Fibroblast of skin of back (primary cell): ENCODE results near the gene CNTNAP2.
A peak's percentile ranks its signal among the peaks of the same experiment; 100 is the strongest.

Source experiments
- DNase-seq: peaks from one replicate; pipeline ENCODE4 v3.0.0-alpha.2; 2013

Gene CNTNAP2

GRCh38 chr7:148241700-148242293 lies 2125.2 kb downstream of the CNTNAP2 start:
- no peak for DNase-seq

GRCh38 chr7:148242294-148242821 lies 2125.8 kb downstream of the CNTNAP2 start:
- DNase-seq: peak; percentile 48

DNA sequence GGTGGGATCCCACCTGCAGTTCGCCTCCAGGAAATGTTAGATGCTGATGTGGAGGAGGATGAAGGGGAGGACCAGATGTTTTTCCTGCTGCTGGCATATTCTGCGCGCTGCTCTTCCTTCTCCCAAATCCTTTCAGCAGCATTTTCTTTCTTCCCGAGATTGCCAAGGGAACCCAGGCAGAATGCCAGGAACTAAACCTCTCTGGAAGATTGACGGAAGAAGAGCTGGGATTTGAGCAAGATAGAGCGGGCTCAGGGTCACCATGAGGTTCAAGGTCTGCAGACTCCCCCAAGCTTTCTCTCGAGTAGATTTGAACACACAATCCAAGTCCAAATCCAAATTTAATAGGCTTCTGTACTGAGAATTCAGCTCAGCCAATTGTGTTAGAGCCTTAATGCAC lies 2128.8 kb downstream of the CNTNAP2 start:
- DNase-seq: no peak

DNA sequence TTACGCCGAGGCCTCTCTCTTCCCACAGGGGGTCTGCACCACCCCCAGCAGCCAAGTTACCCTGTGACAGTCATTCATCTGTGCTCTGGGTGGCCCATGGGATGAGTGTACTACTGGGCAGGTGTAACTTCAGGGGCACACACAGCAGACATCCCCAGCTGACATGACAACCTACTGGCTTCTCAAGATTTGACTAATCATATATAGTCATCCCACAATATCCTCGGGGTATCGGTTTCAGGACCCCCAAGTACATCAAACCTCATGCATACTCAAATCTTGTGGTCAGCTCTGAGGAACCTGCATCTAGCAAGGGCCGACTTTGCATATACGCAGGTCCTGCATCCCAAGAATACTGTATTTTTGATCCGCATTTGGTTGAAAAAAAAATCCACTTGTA lies 2137.0 kb downstream of the CNTNAP2 start:
- DNase-seq: no peak

DNA sequence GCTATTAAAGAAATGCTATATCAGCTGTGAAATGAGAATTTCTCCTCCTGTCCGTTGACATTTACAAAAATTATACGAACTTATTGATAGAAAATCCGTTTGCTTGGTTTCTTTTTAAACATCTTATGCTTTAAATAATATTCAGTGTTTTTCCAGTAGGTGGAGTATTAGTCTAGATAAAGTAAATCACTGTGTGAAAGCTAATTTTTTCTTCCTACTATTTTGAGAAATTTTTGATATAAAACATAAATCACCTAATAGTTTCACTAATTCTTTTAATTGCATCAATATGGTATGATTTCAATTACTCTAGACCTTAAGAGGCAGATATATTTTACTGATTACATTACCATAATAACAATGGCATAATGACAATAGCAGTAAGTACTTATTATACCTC lies 2138.7 kb downstream of the CNTNAP2 start:
- no peak for DNase-seq

GRCh38 chr7:148256433-148256832 lies 2139.8 kb downstream of the CNTNAP2 start:
- DNase-seq: no peak

- DNase-seq: no peak
These were observed 2144.0 kb downstream of the CNTNAP2 start for GRCh38 chr7:148260599-148260998.

GRCh38 chr7:148261523-148261922 lies 2144.9 kb downstream of the CNTNAP2 start:
- no peak for DNase-seq

GRCh38 chr7:148261996-148262688 lies 2145.5 kb downstream of the CNTNAP2 start:
- no peak for DNase-seq

- DNase-seq: peak; percentile 37
These were observed 2146.2 kb downstream of the CNTNAP2 start for GRCh38 chr7:148262721-148263229.

GRCh38 chr7:148264933-148265557 lies 2148.4 kb downstream of the CNTNAP2 start:
- DNase-seq: peak; percentile 23

- no peak for DNase-seq
These were observed 2149.3 kb downstream of the CNTNAP2 start for GRCh38 chr7:148265896-148266295.

DNA sequence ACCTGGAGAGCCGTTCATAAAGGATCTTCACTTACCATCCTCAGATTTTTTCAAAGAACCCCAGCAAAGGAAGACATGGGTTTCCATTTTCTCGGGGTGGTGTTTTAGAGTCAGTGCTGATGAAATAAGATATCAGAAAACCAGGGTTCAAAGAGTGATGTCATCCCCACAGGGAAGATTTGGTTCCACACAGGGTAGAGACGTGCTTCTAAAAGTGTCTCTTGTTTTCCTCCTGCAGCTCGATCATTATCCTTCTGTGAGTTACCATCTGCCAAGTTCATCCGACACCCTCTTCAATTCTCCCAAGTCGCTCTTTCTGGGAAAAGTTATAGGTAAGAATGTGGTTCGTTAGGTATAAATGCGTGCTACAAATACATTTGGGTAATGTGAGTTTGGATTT lies 2150.2 kb downstream of the CNTNAP2 start:
- no peak for DNase-seq

- DNase-seq: no peak
These were observed 2154.0 kb downstream of the CNTNAP2 start for GRCh38 chr7:148270576-148270975.

DNA sequence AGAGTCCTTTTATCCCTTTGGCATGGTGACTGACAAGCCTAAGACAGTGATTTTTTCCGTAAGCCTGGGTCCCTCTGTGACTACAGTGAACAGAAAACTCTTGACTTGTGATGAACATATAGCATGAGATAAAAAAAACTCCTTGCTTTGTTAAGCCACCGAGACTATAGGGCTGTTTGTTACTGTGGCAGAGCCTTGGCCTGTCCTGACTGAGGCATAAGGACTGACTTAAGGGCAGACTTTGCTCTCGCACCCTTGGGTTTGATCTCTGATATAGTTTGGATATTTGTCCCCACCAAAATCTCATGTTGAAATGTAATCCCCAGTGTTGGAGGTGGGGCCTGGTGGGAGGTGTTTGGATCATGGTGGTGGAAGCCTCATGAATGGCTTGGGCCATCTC lies 2157.5 kb downstream of the CNTNAP2 start:
- DNase-seq: no peak

- DNase-seq: no peak
These were observed 2158.8 kb downstream of the CNTNAP2 start for GRCh38 chr7:148275359-148275890.

GRCh38 chr7:148276314-148277041 lies 2159.9 kb downstream of the CNTNAP2 start:
- DNase-seq: no peak

GRCh38 chr7:148277042-148277660 lies 2160.6 kb downstream of the CNTNAP2 start:
- no peak for DNase-seq

- peak; percentile 9 for DNase-seq
These were observed 2169.5 kb downstream of the CNTNAP2 start for GRCh38 chr7:148286150-148286549.

GRCh38 chr7:148287538-148287937 lies 2170.9 kb downstream of the CNTNAP2 start:
- no peak for DNase-seq

GRCh38 chr7:148288592-148289151 lies 2172.1 kb downstream of the CNTNAP2 start:
- no peak for DNase-seq

- DNase-seq: no peak
These were observed 2173.0 kb downstream of the CNTNAP2 start for GRCh38 chr7:148289630-148290029.
